Mammary epithelial cell (primary cell): ENCODE data around the gene ANXA5.

Source experiments
- CTCF ChIP-seq, 2 donors: IDR thresholded peaks in 1 of 2; conservative IDR thresholded peaks in 1 of 2; 2 replicates each; pipeline ENCODE4 v1.5.1; 2011 to 2012; ENCODE audit warnings: inconsistent platforms in 2 of 2, low read length in 2 of 2, mild to moderate bottlenecking in 2 of 2, control low read depth in 1 of 2, low read depth in 1 of 2; ENCODE audit not compliant: insufficient read depth in 1 of 2; ENCODE audit errors: extremely low read depth in 1 of 2
- EZH2 ChIP-seq: IDR thresholded peaks from 2 replicates; pipeline ENCODE4 v1.6.1; 2012; ENCODE audit warnings: low read length, inconsistent platforms, borderline replicate concordance

- TF ChIP-seq CTCF (conservative IDR thresholded peaks at IDR 0.05 in 1 of 2, IDR thresholded peaks at IDR 0.05 in 1 of 2; ENCODE audit: extremely low read depth in 1 of 2, insufficient read depth in 1 of 2, low read depth in 1 of 2, low read length in 2 of 2) (no peak), EZH2 (no peak)
Measured at GRCh38 chr4:121653986-121654385, 42.8 kb downstream of the ANXA5 start.
